Breast epithelium (tissue), 4 donors: ENCODE results near the gene NT5DC2. TPM values are rescaled to one million over a fixed set of nuclear protein-coding genes. Genes with fewer than 3 reads are reported as not detected.

Source experiments
- DNase-seq, 2 donors: peaks; one replicate each; pipeline ENCODE4 v3.0.0-alpha.2; 2019; ENCODE audit warnings: low spot score in 2 of 2
- H3K27ac ChIP-seq, 2 donors: fragments of 200-600 bp; sonication (generic) in 1 of 2; one replicate each; pipeline ENCODE4 v1.5.1; 2016 to 2019; ENCODE audit warnings: mild to moderate bottlenecking in 1 of 2
- H3K27me3 ChIP-seq, 2 donors: fragments of 200-600 bp; sonication (generic) in 1 of 2; one replicate each; pipeline versions ENCODE4 v1.5.1 to v1.6.0; 2017 to 2019; ENCODE audit warnings: control low read depth in 1 of 2, mild to moderate bottlenecking in 1 of 2
- H3K36me3 ChIP-seq: fragments of 200-600 bp; one replicate; pipeline ENCODE4 v1.5.1; 2019
- H3K4me1 ChIP-seq, 2 donors: fragments of 200-600 bp; sonication (generic); one replicate each; pipeline ENCODE4 v1.5.1; 2016 to 2019; ENCODE audit warnings: control low read depth in 1 of 2
- H3K4me3 ChIP-seq, 3 donors: fragments of 200-600 bp; sonication (generic); 1 replicate in 2 of 3; 2 replicates in 1 of 3; pipeline ENCODE4 v1.5.1; 2016 to 2019; ENCODE audit warnings: mild to moderate bottlenecking in 3 of 3, moderate library complexity in 2 of 3
- H3K9me3 ChIP-seq, 2 donors: fragments of 200-600 bp; sonication (generic) in 1 of 2; one replicate each; pipeline ENCODE4 v1.5.1; 2016 to 2019; ENCODE audit warnings: control low read depth in 1 of 2
- CTCF ChIP-seq, 3 donors: fragments of 450-650 bp; IDR thresholded peaks; one replicate each; pipeline ENCODE4 v1.5.1; 2016 to 2017; ENCODE audit warnings: antibody characterized with exemption in 3 of 3, mild to moderate bottlenecking in 3 of 3, moderate library complexity in 3 of 3
- POLR2A ChIP-seq: fragments of 450-650 bp; IDR thresholded peaks from one replicate; pipeline ENCODE4 v1.6.1; 2016; ENCODE audit warnings: antibody characterized with exemption, mild to moderate bottlenecking, moderate library complexity
- POLR2AphosphoS5 ChIP-seq, 3 donors: sonication (generic); formaldehyde crosslinking; IDR thresholded peaks; one replicate each; pipeline ENCODE4 v1.6.1; 2017; ENCODE audit warnings: antibody characterized with exemption in 3 of 3
- intact Hi-C: fragments of 100-400 bp; cut with DNase I; formaldehyde crosslinking; loops from one replicate; pipeline ENCODE4 v1.15.1; 2023; ENCODE audit warnings: low total_unique reads
- total RNA-seq, 3 donors: library from RNA; depleted of rRNA; stranded (reverse); fragments of >200 nt; gene quantifications; one replicate each; pipeline ENCODE4 v1.1.0, GENCODE V29; 2016

Gene NT5DC2
- total RNA-seq, 3 donors from 2014 or later, result 26.5 to 35.7 (median 28.6) TPM

DNA sequence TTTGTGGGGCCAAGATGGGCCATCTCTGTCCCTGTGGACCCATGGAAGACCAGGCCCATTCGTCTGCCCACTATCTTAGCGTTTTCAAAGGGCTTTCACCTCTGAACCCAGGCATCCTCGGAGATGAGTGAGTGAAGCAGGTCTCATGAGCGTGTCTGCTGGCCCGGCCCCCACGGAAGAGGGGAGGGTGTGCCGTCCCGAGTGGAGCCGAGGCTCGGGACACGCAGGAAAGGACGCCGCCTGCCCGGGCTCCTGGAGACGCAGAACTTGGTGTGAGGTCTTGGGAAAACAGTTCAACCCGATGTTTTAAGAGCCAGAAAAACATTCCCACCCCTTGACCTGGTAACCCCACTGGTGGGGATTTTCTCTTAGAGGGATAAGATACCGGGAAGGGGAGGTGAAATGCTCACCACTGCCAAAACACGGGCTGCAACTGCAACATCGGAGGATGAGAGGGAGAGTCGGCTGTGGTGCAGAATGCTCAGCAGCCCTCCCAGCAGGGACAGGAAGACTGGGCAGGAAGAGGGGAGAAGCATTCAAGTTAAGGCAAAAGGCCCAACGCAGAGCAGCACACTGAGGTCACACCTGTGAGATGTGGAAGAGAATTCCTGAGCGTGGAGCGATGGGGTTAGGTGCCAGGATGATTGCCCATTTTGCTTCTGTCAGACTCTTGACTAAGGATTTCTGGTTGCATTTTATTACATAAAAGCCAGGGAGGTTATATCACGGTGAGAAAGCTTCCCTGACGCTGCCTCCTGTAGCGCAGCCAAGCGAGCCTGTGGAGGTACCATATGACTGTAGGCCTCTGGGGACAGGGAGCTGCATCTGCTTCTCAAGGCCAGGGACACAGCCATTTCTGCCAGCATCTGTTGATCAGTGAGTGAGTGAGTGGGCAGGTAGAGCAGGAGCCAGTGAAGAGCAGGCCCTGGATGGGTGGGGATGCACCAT, 52.6 kb downstream of the NT5DC2 start:
- Histone ChIP-seq H3K9me3 (no peaks in the 10 kb centered on the region), H3K27ac (peak overlapping the region in 1 of 2 donors; percentile 66), H3K36me3 (peaks cover 27% of the 10 kb centered on the region), H3K27me3 (no peaks in the 10 kb centered on the region), H3K4me1 (peaks cover 5 to 13% of the 10 kb centered on the region in 2 donors), H3K4me3 (no peak overlapping the region)
- TF ChIP-seq POLR2AphosphoS5 (IDR thresholded peaks at IDR 0.05), result no peak
- TF ChIP-seq CTCF (IDR thresholded peaks at IDR 0.05), result no peak
- no peak for TF ChIP-seq POLR2A
- intact Hi-C loops, result no loop called here
- DNase-seq, result no peak

DNA sequence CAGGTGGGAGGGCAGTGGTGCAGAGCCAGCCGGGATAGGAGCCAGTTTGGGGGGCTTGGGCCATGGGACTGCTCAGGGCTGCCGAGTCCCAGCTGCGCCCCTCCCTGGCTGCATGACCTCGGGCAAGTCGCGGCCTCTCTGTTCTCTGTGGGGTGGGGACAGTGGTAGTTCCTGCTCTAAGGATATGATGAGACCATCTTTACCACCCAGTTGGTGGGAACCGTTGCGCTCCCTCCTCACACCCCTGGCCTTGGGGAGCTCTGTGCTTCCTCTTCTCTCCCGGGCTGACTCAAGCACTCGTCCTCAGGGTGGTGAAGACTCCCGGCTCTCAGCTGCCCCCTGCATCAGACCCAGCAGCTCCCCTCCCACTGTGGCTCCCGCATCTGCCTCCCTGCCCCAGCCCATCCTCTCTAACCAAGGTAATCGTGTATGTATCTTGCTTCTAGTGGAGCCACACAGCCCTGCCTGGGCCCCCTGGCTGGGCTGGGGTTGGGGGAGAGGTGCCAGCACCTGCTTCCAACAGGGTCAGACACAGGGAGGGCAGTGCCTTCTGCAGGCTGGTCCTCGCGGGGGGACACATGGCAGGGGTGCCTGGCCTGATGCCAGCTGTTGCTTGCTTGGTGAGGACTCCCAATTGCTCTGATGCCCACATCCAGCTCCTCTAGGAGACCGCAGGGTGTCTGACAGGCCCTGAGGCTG, 53.6 kb downstream of the NT5DC2 start:
- Histone ChIP-seq H3K9me3 (no peaks in the 10 kb centered on the region), H3K27ac (peak overlapping the region; percentile 11 to 66), H3K4me3 (no peak overlapping the region), H3K36me3 (peaks cover 27% of the 10 kb centered on the region), H3K27me3 (no peaks in the 10 kb centered on the region), H3K4me1 (peaks cover 4 to 10% of the 10 kb centered on the region in 2 donors)
- TF ChIP-seq POLR2AphosphoS5 (IDR thresholded peaks at IDR 0.05), result no peak
- no peak for TF ChIP-seq POLR2A
- no peak for TF ChIP-seq CTCF (IDR thresholded peaks at IDR 0.05)
- no peak for DNase-seq
- intact Hi-C loops, result loop anchor here (10.0 kb wide), 1 partner anchor 55 kb away; the partner anchor contains the start of genes NT5DC2 and UQCC5

GRCh38 chr3:52479037-52479876, 54.4 kb downstream of the NT5DC2 start:
- peak overlapping the region in 1 of 2 donors; percentile 66 for H3K27ac ChIP-seq
- H3K4me1 ChIP-seq, result peaks cover 0 to 5% of the 10 kb centered on the region in 2 donors
- DNase-seq, result no peak

GRCh38 chr3:52477796-52478095, 55.9 kb downstream of the NT5DC2 start:
- DNase-seq, result no peak
- H3K4me1 ChIP-seq, result no peaks in the 10 kb centered on the region
- TF ChIP-seq CTCF (IDR thresholded peaks at IDR 0.05) (no peak), POLR2AphosphoS5 (IDR thresholded peaks at IDR 0.05) (no peak), POLR2A (no peak)
- no peaks in the 10 kb centered on the region for H3K27me3 ChIP-seq
- H3K36me3 ChIP-seq, result peaks cover 27% of the 10 kb centered on the region
- no peaks in the 10 kb centered on the region for H3K9me3 ChIP-seq
- intact Hi-C loops, result loop anchor here (10.0 kb wide), 1 partner anchor 57 kb away; the partner anchor contains the start of genes NT5DC2 and UQCC5
- H3K27ac ChIP-seq, result no peak overlapping the region
- no peak overlapping the region for H3K4me3 ChIP-seq

More at GRCh38 chr3:52479037-52479876, 54.4 kb downstream of the NT5DC2 start:
- Histone ChIP-seq H3K27me3 (no peaks in the 10 kb centered on the region), H3K9me3 (no peaks in the 10 kb centered on the region), H3K4me3 (no peak overlapping the region), H3K36me3 (peaks cover 27% of the 10 kb centered on the region)
- TF ChIP-seq POLR2AphosphoS5 (IDR thresholded peaks at IDR 0.05) (no peak), CTCF (IDR thresholded peaks at IDR 0.05) (no peak), POLR2A (no peak)
- intact Hi-C loops, result loop anchor here (10.0 kb wide), 1 partner anchor 56 kb away; the partner anchor contains the start of genes NT5DC2 and UQCC5
